ENCODE measurements around the gene S100P. TPM values are rescaled to one million over a fixed set of nuclear protein-coding genes. Genes with fewer than 3 reads are reported as not detected.

The S100P gene
- total and polyA plus RNA-seq, 2 donors from 2014 or later = not detected

DNA sequence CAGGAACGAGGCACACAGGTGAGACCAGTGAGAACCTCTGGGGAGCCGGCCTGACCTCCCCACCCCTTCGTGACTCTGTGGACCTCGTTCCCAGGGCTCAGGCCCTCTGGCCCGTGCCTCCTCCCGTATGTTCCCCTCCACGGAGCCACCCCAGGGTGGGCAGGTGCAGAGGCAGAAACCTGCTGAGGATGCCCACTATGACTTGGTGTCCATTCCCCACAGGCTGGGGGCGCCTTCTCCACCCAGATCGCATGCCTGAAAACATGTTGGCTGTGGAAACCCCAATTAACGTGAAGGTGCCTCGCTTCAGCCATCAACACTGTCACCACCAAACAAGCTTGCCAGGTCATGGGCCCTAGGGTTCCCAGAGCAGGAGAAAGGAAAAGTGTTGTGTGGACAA lies 49.3 kb downstream of the S100P start:
- Histone ChIP-seq H3K9ac (ENCODE audit: low read length in 3 of 3) (no peak overlapping the region), H3K4me3 (ENCODE audit: low read length in 3 of 3) (no peak overlapping the region), H3K36me3 (ENCODE audit: control insufficient read depth in 2 of 3, insufficient read depth in 3 of 3, low read length in 3 of 3) (no peaks in the 10 kb centered on the region), H3K9me3 (ENCODE audit: control insufficient read depth in 2 of 3, insufficient read depth in 1 of 3, low read length in 3 of 3) (no peaks in the 10 kb centered on the region), H3K4me1 (ENCODE audit: control insufficient read depth in 2 of 3, insufficient read depth in 2 of 3, low read depth in 1 of 3, low read length in 3 of 3) (peaks cover 0 to 12% (median 4%) of the 10 kb centered on the region in 3 donors), H3K27me3 (ENCODE audit: control insufficient read depth, insufficient read depth, low read length) (no peaks in the 10 kb centered on the region), H3K27ac (ENCODE audit: low read depth in 2 of 2, low read length in 2 of 2) (no peak overlapping the region)
- FAIRE-seq (no peak), DNase-seq (peak in 1 of 5 donors; percentile 52)
- TF ChIP-seq CTCF (IDR thresholded peaks at IDR 0.05; ENCODE audit: borderline replicate concordance, extremely low read depth, insufficient read depth) = no peak
- intact Hi-C loops (cut with DNase I) = no loop called here

Other genes starting within 250 kb of the S100P start
- gene PPP2R2C, start 221.3 kb upstream of the S100P start, total RNA-seq = 0.82 TPM
- 0.39 TPM for gene PPP2R2C, start 221.3 kb upstream of the S100P start, polyA plus RNA-seq (ENCODE audit: insufficient read depth, low read depth, low replicate concordance)
- 34.3 TPM for gene MAN2B2, start 118.7 kb upstream of the S100P start, total RNA-seq
- 19.9 TPM for gene MAN2B2, start 118.7 kb upstream of the S100P start, polyA plus RNA-seq (ENCODE audit: insufficient read depth, low read depth, low replicate concordance)
- gene MRFAP1, start 53.2 kb upstream of the S100P start, total RNA-seq = 264 TPM
- gene MRFAP1, start 53.2 kb upstream of the S100P start, polyA plus RNA-seq (ENCODE audit: insufficient read depth, low read depth, low replicate concordance) = 406 TPM
- gene MRFAP1L1, start 16.0 kb downstream of the S100P start, total RNA-seq = 57.1 TPM
- 69.1 TPM for gene MRFAP1L1, start 16.0 kb downstream of the S100P start, polyA plus RNA-seq (ENCODE audit: insufficient read depth, low read depth, low replicate concordance)
- gene BLOC1S4, start 22.3 kb downstream of the S100P start, total RNA-seq = 14.2 TPM
- gene BLOC1S4, start 22.3 kb downstream of the S100P start, polyA plus RNA-seq (ENCODE audit: insufficient read depth, low read depth, low replicate concordance) = 12.3 TPM
- 39.9 TPM for gene KIAA0232, start 88.8 kb downstream of the S100P start, total RNA-seq
- gene KIAA0232, start 88.8 kb downstream of the S100P start, polyA plus RNA-seq (ENCODE audit: insufficient read depth, low read depth, low replicate concordance) = 14.0 TPM
- gene TBC1D14, start 215.9 kb downstream of the S100P start, total RNA-seq = 77.7 TPM
- 44.9 TPM for gene TBC1D14, start 215.9 kb downstream of the S100P start, polyA plus RNA-seq (ENCODE audit: insufficient read depth, low read depth, low replicate concordance)

All from kidney (tissue), 14 donors.